GM19351 (cell line): ENCODE results near the gene TMEM74B.

ENCODE experiments used
- ATAC-seq: cut with Tn5 transposase; IDR thresholded peaks from one replicate; pipeline ENCODE4 v1.9.1; 2021; ENCODE audit warnings: mild to moderate bottlenecking, moderate library complexity; ENCODE audit not compliant: unreplicated experiment

The TMEM74B gene

GRCh38 chr20:1183153-1183552 lies 1.6 kb downstream of the TMEM74B start:
- ATAC-seq: no peak

- ATAC-seq: no peak
Measured at GRCh38 chr20:1182106-1182505, 2.7 kb downstream of the TMEM74B start.

- no peak for ATAC-seq
Measured at GRCh38 chr20:1180949-1181348, 3.8 kb downstream of the TMEM74B start.

GRCh38 chr20:1178623-1179022 lies 6.2 kb downstream of the TMEM74B start:
- no peak for ATAC-seq

GRCh38 chr20:1178103-1178502 lies 6.7 kb downstream of the TMEM74B start:
- ATAC-seq: no peak

GRCh38 chr20:1177680-1178079 lies 7.1 kb downstream of the TMEM74B start:
- ATAC-seq: no peak

- no peak for ATAC-seq
Measured at GRCh38 chr20:1174787-1175186, 10.0 kb downstream of the TMEM74B start.

- no peak for ATAC-seq
Measured at GRCh38 chr20:1173698-1174097, 11.1 kb downstream of the TMEM74B start.

GRCh38 chr20:1171461-1172093 lies 13.2 kb downstream of the TMEM74B start:
- ATAC-seq: no peak

GRCh38 chr20:1169224-1169623 lies 15.6 kb downstream of the TMEM74B start:
- ATAC-seq: no peak

GRCh38 chr20:1166948-1167720 lies 17.6 kb downstream of the TMEM74B start:
- ATAC-seq: no peak

GRCh38 chr20:1165941-1166340 lies 18.8 kb downstream of the TMEM74B start:
- no peak for ATAC-seq

- no peak for ATAC-seq
Measured at GRCh38 chr20:1165521-1165920, 19.3 kb downstream of the TMEM74B start.

- no peak for ATAC-seq
Measured at GRCh38 chr20:1164871-1165270, 19.9 kb downstream of the TMEM74B start.

GRCh38 chr20:1163653-1164052 lies 21.1 kb downstream of the TMEM74B start:
- ATAC-seq: no peak

GRCh38 chr20:1163105-1163504 lies 21.7 kb downstream of the TMEM74B start:
- ATAC-seq: peak; percentile 74

GRCh38 chr20:1160991-1161390 lies 23.8 kb downstream of the TMEM74B start:
- ATAC-seq: no peak

- ATAC-seq: no peak
Measured at GRCh38 chr20:1160496-1160895, 24.3 kb downstream of the TMEM74B start.

GRCh38 chr20:1155342-1155741 lies 29.4 kb downstream of the TMEM74B start:
- no peak for ATAC-seq

- ATAC-seq: no peak
Measured at GRCh38 chr20:1154691-1155090, 30.1 kb downstream of the TMEM74B start.

- ATAC-seq: no peak
Measured at GRCh38 chr20:1154226-1154625, 30.6 kb downstream of the TMEM74B start.

GRCh38 chr20:1150968-1151367 lies 33.8 kb downstream of the TMEM74B start:
- ATAC-seq: no peak

GRCh38 chr20:1150218-1150617 lies 34.6 kb downstream of the TMEM74B start:
- ATAC-seq: no peak
